HG03108 (cell line): ENCODE results near the gene COL27A1.

ENCODE experiments used
- ATAC-seq: cut with Tn5 transposase; IDR thresholded peaks from one replicate; pipeline ENCODE4 v1.9.1; 2021; ENCODE audit warnings: moderate library complexity; ENCODE audit not compliant: unreplicated experiment

The COL27A1 gene

GRCh38 chr9:114166103-114166470, 10.8 kb downstream of the COL27A1 start:
- ATAC-seq: no peak

- ATAC-seq: no peak
These were observed 11.6 kb downstream of the COL27A1 start for GRCh38 chr9:114166614-114167572.

- no peak for ATAC-seq
These were observed 12.3 kb downstream of the COL27A1 start for GRCh38 chr9:114167591-114168091.

GRCh38 chr9:114168281-114169028, 13.1 kb downstream of the COL27A1 start:
- no peak for ATAC-seq

GRCh38 chr9:114169029-114169951, 14.0 kb downstream of the COL27A1 start:
- ATAC-seq: no peak

GRCh38 chr9:114169952-114170770, 14.8 kb downstream of the COL27A1 start:
- ATAC-seq: no peak

- no peak for ATAC-seq
These were observed 15.6 kb downstream of the COL27A1 start for GRCh38 chr9:114170771-114171461.

GRCh38 chr9:114171500-114171899, 16.2 kb downstream of the COL27A1 start:
- ATAC-seq: no peak

- ATAC-seq: no peak
These were observed 17.9 kb downstream of the COL27A1 start for GRCh38 chr9:114172981-114173833.

GRCh38 chr9:114174557-114174875, 19.2 kb downstream of the COL27A1 start:
- ATAC-seq: no peak

GRCh38 chr9:114174876-114175771, 19.8 kb downstream of the COL27A1 start:
- no peak for ATAC-seq

- ATAC-seq: no peak
These were observed 21.4 kb downstream of the COL27A1 start for GRCh38 chr9:114176624-114177291.

- ATAC-seq: no peak
These were observed 22.2 kb downstream of the COL27A1 start for GRCh38 chr9:114177423-114178064.

GRCh38 chr9:114178076-114178475, 22.7 kb downstream of the COL27A1 start:
- no peak for ATAC-seq

GRCh38 chr9:114178756-114179450, 23.6 kb downstream of the COL27A1 start:
- ATAC-seq: no peak

GRCh38 chr9:114179516-114179915, 24.2 kb downstream of the COL27A1 start:
- no peak for ATAC-seq
